Pancreas (tissue), 10 donors: ENCODE measurements around the gene DTX1. TPM values are rescaled to one million over a fixed set of nuclear protein-coding genes. Genes with fewer than 3 reads are reported as not detected.
A peak's percentile ranks its signal among the peaks of the same experiment; 100 is the strongest.

ENCODE experiments used
- ATAC-seq, 4 donors: fragments of 200-7000 bp; cut with Tn5 transposase; one replicate each; pipeline versions ENCODE4 v1.8.0 to v1.9.1; 2020; ENCODE audit warnings: mild to moderate bottlenecking in 4 of 4, moderate library complexity in 4 of 4
- DNase-seq, 6 donors: peaks; one replicate each; pipeline ENCODE4 v3.0.0-alpha.2; 2020
- FAIRE-seq: peaks from 2 replicates; lab custom pipeline; 2012; peaks lifted over from hg19 to GRCh38; lab: Jason Lieb, UNC
- H3K27ac ChIP-seq, 4 donors: fragments of 200-600 bp; sonication (generic); 1 replicate in 3 of 4; 2 replicates in 1 of 4; pipeline versions ENCODE4 v1.5.0 to v1.8.0; 2020
- H3K27me3 ChIP-seq, 4 donors: fragments of 200-600 bp; one replicate each; pipeline ENCODE4 v1.8.0; 2021
- H3K36me3 ChIP-seq, 3 donors: fragments of 200-600 bp; sonication (generic) in 1 of 3; one replicate each; pipeline versions ENCODE4 v1.5.0 to v1.8.0; 2020 to 2021
- H3K4me1 ChIP-seq, 3 donors: fragments of 200-600 bp; one replicate each; pipeline ENCODE4 v1.8.0; 2021
- H3K4me3 ChIP-seq, 4 donors: fragments of 200-600 bp; sonication (generic) in 2 of 4; one replicate each; pipeline versions ENCODE4 v1.5.0 to v1.8.0; 2020 to 2021
- H3K9me3 ChIP-seq, 4 donors: fragments of 200-600 bp; one replicate each; pipeline ENCODE4 v1.8.0; 2021
- CTCF ChIP-seq, 4 donors: fragments of 200-600 bp; sonication (generic) in 3 of 4; IDR thresholded peaks; one replicate each; pipeline versions ENCODE4 v1.5.0 to v1.8.0; 2021; ENCODE audit warnings: antibody characterized with exemption in 4 of 4
- WGBS, 2 donors: extraction: QIAGEN DNeasy Blood & Tissue Kit; methylation state at CpG; one replicate each; pipeline ENCODE4 v1.1.7; 2013; 5-methylcytosine and 5-hydroxymethylcytosine counted together
- intact Hi-C, 3 donors: fragments of 100-400 bp; cut with DNase I; formaldehyde crosslinking; loops; one replicate each; pipeline versions ENCODE4 v1.11.1 to v1.14.2; 2022
- polyA plus RNA-seq, 2 donors: library from polyadenylated mRNA; stranded (reverse); fragments of 200-250 nt; gene quantifications; one replicate each; pipeline ENCODE4 v1.2.3, GENCODE V29; 2013
- total RNA-seq, 6 donors: library from RNA; stranded (reverse); fragmentation: NEBNext Ultra II Directional in 4 of 6; extraction: Animal tissue kit (Norgen Biotek cat#: 25700) in 4 of 6; gene quantifications; one replicate each; pipeline versions ENCODE4 v1.2.1 to v1.2.4, GENCODE V29; 2021 to 2023
- donor health status: healthy with polysubstance abuse.
- donor health status: DM: no; HTN: no; CAD: no; lungs with moderate emphysema.
- donor health status: DM: no; HTN: no; CAD: no.
- donor health status: control.
- donor health status: control.
- donor health status: Bipolar disorder and iron deficiency.
- donor health status: DM: yes; HTN: yes; CAD: no.
- donor health status: DM: no; HTN: no; CAD: no.
- donor health status: DM: no; HTN: no; CAD: no.
- donor health status: DM: yes; HTN: yes; CAD: no.

DTX1 gene
- total and polyA plus RNA-seq, 8 donors, result 3.5 to 8.1 (median 5.4) TPM

GRCh38 chr12:113144806-113145205, 88.3 kb downstream of the DTX1 start:
- DNase-seq, result peak in 1 of 6 donors; percentile 13
- H3K27ac ChIP-seq, result no peak overlapping the region
- H3K9me3 ChIP-seq, result no peaks in the 10 kb centered on the region
- no peak overlapping the region for H3K4me3 ChIP-seq
- TF ChIP-seq CTCF (IDR thresholded peaks at IDR 0.05), result no peak
- H3K27me3 ChIP-seq, result no peaks in the 10 kb centered on the region
- H3K4me1 ChIP-seq, result no peaks in the 10 kb centered on the region
- FAIRE-seq, result no peak
- ATAC-seq, result no peak
- intact Hi-C loops, result no loop called here
- no peaks in the 10 kb centered on the region for H3K36me3 ChIP-seq
- 70 to 80% methylated on average over 5 of the region's 5 CpGs for WGBS, 2 donors

- Histone ChIP-seq H3K9me3 (no peaks in the 10 kb centered on the region), H3K4me1 (no peaks in the 10 kb centered on the region), H3K27me3 (no peaks in the 10 kb centered on the region), H3K27ac (no peak overlapping the region), H3K4me3 (no peak overlapping the region), H3K36me3 (no peaks in the 10 kb centered on the region)
- no peak for TF ChIP-seq CTCF (IDR thresholded peaks at IDR 0.05)
- WGBS, 2 donors, result 71% methylated on average over 12 of the region's 12 CpGs
- DNase-seq, result peak in 1 of 6 donors; percentile 9
- FAIRE-seq, result no peak
- no peak for ATAC-seq
- intact Hi-C loops, result no loop called here
These were observed 89.4 kb downstream of the DTX1 start for GRCh38 chr12:113145720-113146551.

GRCh38 chr12:113146999-113147398, 90.5 kb downstream of the DTX1 start:
- Histone ChIP-seq H3K27me3 (no peaks in the 10 kb centered on the region), H3K4me3 (no peak overlapping the region), H3K9me3 (no peaks in the 10 kb centered on the region), H3K4me1 (no peaks in the 10 kb centered on the region), H3K27ac (no peak overlapping the region), H3K36me3 (no peaks in the 10 kb centered on the region)
- ATAC-seq, result no peak
- no peak for FAIRE-seq
- intact Hi-C loops, result no loop called here
- DNase-seq, result no peak
- WGBS, 2 donors, result 78 to 81% methylated on average over 2 of the region's 2 CpGs
- no peak for TF ChIP-seq CTCF (IDR thresholded peaks at IDR 0.05)

Other genes starting within 250 kb of the DTX1 start
- gene OAS1, start 149.8 kb upstream of the DTX1 start, total RNA-seq, result 10 to 100 TPM in 1 of 6 donors, 1 to 10 TPM in 4, under 1 TPM in 1; 0.91 to 10.9 (median 3.0) TPM
- 1 to 10 TPM; 3.0 to 4.0 TPM for gene OAS1, start 149.8 kb upstream of the DTX1 start, polyA plus RNA-seq
- gene OAS3, start 118.3 kb upstream of the DTX1 start, total RNA-seq, result 1 to 10 TPM; 2.6 to 8.8 (median 4.6) TPM
- gene OAS3, start 118.3 kb upstream of the DTX1 start, polyA plus RNA-seq, result 1 to 10 TPM; 1.7 to 2.3 TPM
- 1 to 10 TPM in 5 of 6 donors, under 1 TPM in 1; 0.79 to 3.9 (median 1.4) TPM for gene OAS2, start 78.2 kb upstream of the DTX1 start, total RNA-seq
- under 1 TPM; 0.84 to 0.94 TPM for gene OAS2, start 78.2 kb upstream of the DTX1 start, polyA plus RNA-seq
- gene RASAL1, start 79.0 kb downstream of the DTX1 start, total RNA-seq, result 1 to 10 TPM in 5 of 6 donors, under 1 TPM in 1; 0.79 to 4.1 (median 1.9) TPM
- 10 to 100 TPM in 1 of 2 donors, 1 to 10 TPM in 1; 6.7 to 12.1 TPM for gene RASAL1, start 79.0 kb downstream of the DTX1 start, polyA plus RNA-seq
- under 1 TPM in 3 of 6 donors, not detected in 3; 0.12 to 0.23 (median 0.22) TPM for gene CFAP73, start 93.0 kb downstream of the DTX1 start, total RNA-seq
- under 1 TPM; 0.42 to 0.61 TPM for gene CFAP73, start 93.0 kb downstream of the DTX1 start, polyA plus RNA-seq
- gene DDX54, start 128.7 kb downstream of the DTX1 start, total RNA-seq, result 10 to 100 TPM; 30.0 to 71.4 (median 54.6) TPM
- 10 to 100 TPM; 51.8 to 59.7 TPM for gene DDX54, start 128.7 kb downstream of the DTX1 start, polyA plus RNA-seq
- 1 to 10 TPM; 4.8 to 8.6 (median 5.4) TPM for gene RITA1, start 129.0 kb downstream of the DTX1 start, total RNA-seq
- 1 to 10 TPM; 5.0 to 8.9 TPM for gene RITA1, start 129.0 kb downstream of the DTX1 start, polyA plus RNA-seq
- gene TPCN1, start 164.7 kb downstream of the DTX1 start, total RNA-seq, result 10 to 100 TPM; 39.4 to 80.4 (median 52.0) TPM
- 10 to 100 TPM; 73.1 to 83.4 TPM for gene TPCN1, start 164.7 kb downstream of the DTX1 start, polyA plus RNA-seq